HG02763 (cell line): ENCODE results near the gene EPB41L2.

Experiments
- ATAC-seq: cut with Tn5 transposase; IDR thresholded peaks from one replicate; pipeline ENCODE4 v1.9.1; 2021; ENCODE audit warnings: mild to moderate bottlenecking, moderate library complexity; ENCODE audit not compliant: unreplicated experiment

The EPB41L2 gene

DNA sequence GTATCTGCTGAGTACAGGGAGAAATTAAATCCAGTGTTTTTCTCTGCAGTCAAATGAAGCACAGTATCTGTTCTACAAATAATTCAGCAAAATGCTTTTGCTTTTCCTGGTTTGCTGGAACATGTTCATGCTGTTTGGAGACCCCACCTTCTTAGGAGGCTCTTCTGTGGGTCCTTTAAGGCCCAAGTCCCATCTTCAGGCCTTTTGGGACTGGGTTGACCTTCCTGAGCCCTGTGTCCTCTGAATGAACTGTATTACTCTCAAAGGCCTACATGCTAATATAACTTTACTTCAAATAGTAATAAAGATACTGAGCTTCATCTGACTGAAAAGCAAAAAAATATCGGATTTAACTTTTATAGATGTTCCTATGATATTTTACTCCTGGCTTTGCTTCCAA, 216.5 kb downstream of the EPB41L2 start:
- no peak for ATAC-seq

DNA sequence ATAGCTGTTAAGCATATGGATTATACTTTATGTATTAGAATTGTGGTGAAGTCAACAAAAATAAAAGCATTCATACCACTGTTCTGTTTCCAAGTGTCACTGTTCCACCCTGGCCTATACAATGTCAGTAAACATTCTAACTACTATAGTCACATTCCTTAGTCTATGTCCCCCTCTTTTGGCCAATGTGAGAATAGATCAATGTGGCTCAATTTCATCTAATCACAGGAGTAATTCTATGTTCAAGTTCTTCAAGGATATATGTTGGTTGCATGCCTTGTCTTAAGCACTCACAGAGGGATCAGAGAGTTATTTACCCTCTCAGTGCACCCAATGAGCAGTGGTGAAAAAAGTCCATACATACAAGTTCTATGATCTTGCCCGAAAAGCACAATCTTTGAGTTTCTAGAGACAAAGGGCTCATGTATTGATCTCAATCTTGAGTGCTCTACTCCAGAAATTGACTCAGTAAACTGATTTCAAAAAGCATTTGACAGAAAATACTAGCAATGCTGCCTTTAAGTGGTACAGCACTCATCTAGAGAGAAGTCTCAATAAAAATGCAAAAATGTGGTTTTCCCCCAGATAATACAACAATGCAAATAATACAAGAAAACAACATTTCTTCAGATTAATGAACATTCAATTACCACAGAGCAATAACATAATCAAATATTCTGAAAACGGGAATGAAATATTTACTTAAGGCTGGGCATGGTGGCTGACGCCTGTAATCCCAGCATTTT, 219.3 kb downstream of the EPB41L2 start:
- peak; percentile 77 for ATAC-seq

DNA sequence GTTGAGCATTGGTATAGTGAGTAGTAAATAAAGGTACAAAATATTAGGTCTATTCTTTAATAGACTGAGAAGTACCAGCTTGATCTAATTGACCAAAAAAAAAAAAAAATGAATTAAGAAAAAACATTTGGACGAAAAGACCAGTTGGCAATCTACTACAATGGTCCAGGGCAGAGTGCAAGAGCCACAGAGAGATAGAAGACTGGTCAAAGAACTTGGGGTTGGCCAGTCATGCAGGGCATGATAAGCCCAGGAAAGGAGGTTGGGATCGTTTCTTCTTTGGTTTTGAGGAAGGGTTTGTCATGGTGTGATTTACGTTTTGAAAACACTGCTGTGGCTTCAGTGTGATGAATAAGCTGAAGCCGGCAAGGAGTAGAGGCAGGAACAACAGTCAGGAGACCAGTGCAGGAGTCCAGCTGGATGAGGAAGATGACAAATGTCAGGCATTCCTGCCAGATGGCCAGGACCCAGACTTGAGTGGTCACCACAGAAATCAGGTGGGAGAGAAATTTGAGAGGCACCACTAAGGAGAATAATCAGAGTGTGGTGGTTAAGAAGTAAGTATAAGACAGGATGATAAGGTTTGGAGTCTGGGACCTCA, 221.8 kb downstream of the EPB41L2 start:
- ATAC-seq: no peak

DNA sequence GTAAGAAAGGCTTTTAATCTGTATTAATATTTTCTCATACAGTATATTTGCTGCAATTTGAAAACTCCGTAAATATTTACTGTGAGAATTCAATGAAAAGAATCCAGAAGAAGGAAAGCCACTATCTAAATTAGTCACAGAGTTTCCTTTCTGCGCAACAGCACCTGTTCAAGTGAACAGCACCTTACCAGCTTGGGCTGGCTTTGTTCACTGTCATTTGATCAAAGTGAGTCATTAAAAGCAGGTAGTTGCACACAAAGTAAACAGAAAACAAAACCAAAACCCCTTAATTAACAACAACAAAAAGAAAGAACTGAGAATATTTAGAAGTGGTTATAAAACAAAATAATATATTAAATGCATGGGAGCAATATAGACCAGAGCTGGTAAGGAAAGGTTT, 223.0 kb downstream of the EPB41L2 start:
- no peak for ATAC-seq

DNA sequence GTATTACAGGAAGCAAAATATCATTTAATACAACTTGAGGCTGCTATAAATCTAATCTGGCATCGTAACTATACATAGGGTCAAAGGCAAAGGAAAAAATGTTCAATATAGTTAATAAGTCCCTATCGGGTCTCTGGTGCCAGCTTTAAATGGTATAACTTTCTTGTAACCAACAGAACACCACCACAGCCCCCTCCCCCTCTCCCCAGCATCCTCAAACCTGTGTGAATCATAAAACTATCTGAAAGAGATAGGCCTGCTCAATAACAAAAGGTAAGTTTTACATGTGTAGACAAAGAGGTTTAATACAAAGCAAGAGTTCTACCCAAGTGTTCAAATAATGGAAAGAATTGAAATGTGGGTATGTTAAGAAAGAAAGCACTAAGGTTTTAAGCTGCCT, 223.7 kb downstream of the EPB41L2 start:
- no peak for ATAC-seq

DNA sequence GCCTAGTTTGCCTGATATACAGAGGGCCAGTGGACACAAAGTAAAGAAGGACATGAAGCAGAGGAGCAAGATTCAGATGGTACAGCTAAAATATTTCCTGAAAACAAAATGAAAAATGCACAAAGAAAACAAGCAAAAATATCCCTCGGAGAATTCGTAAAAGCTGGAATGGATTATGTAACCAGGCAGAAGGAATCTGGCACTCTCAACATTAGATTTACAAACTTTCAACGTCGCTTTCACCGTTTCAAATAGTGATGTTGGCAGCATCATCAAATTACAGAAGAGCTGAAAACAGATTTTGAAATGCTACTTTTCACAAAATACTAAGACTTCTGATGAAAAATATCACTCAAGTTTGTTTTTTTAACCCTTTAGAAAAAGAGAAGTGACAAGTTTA, 224.1 kb downstream of the EPB41L2 start:
- no peak for ATAC-seq

DNA sequence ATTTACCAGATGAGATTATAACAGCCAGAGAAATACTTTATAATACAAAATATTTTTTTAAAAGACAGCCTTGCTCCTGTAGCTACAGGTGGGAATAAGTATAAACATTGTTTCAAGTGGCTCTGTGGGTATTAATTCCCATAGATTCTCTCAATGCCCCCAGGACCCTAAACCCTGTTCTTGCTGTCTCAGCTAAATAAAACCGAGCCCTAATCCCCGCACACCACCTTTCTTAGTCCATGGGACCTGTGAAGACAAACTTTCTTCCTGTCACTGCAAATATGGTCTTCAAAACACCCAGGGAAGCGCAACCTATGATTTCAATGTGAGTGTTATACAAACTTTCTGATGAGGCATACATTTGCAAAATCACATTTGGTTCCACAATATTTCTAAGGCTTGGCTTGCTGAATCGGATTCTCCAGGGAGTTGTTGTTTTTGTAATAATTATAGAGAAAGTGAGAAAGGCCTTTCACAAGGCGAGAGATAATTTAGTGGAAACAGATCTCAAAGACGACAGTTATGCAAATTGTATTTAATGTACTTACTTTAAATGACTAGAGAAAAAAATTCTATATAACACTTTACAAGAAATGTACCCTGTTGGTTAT, 224.7 kb downstream of the EPB41L2 start:
- ATAC-seq: no peak

DNA sequence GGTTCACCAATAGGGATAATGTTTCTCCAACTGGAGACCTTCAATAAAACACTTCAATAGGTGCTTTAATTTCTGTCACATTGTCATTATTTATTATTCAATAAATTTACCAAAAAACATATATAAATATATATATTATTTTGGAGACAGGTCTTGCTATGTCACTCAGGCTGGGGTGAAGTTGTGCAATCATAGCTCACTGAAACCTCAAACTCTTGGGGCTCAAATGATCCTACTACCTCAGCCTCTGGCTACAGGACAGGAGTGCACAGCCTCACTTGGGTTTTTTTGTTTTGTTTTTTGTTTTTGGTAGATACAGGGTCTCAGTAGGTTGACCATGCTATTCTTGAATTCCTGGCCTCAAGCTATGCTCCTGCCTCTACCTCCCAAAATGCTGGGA, 226.0 kb downstream of the EPB41L2 start:
- no peak for ATAC-seq

DNA sequence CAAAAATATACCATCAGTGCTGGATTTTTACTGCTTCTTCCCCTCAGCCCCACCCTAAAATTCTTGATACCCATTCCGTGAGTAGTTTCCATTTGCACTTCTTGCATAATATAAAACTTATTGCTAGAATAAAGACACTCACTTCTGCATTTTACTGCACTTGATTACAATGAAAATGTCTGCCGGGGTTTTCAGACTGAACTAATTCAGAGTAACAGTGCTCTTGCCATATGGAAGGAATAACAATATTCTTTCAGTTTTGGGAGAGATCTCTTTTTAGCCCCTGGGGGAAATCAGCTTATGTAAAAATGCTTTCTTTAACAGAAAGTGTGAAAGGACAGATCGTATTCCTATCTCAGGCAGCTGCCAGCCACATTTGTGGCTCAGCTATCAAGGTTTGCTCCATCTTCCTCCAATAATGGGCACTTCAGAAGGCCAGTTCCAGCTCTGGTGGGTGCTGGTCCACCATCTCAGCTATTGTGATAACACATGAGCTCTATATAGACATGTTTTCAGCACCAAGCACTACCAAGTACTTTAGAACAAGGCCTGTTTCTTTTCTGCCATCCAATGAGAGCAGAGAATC, 226.9 kb downstream of the EPB41L2 start:
- ATAC-seq: no peak

DNA sequence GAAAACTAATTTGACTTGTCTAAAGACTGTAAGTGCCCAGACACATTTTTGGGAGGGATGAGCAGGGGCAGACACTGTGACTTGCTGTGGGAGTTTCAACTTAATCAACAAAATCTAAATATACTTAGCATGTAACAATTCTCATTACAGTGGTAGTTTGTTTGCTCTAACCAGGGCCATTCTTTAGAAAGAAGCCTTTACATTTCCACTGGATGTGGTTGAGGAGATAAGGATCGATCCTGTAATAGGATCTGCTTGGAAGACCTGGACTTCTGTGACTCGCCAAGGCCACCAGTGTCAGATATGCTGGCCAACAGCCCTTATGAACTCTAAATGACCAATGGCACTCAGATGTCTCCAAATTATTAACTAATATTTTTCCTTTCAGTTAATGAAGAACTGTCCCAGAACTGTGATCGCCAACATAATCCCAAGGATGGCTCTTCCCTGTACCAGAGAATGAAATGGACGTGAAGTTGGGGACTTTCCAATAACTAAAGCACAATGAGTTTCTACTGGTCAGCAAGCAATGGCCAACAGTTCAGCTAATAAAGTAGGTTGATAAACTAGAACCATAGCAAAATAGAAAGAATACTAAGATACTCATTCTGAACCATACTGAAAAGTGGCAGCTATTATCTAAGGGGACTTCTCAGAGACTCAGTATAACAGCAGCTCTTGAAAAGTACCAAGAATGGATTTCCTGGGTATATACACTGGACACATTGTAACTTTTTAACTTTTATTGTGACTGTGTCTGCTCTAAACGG, 228.4 kb downstream of the EPB41L2 start:
- ATAC-seq: no peak

DNA sequence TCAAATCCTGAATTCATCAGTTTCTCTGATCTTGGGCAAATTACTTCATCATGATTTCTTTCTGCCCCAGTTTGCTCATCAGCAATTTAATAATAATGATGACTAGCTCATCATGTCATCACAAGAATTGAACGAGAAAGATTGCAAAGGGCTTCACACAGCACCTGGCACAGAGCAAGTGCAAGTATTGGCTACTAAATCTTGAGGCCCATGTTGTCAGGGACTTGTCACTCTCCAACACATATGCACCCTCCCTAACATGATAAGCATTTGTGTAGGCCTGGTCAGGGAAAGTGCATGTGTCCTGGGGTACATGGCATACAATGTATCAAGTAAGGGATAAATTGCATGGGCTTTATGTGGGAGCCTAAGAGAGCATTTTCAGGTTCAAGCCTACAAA, 229.5 kb downstream of the EPB41L2 start:
- ATAC-seq: no peak

DNA sequence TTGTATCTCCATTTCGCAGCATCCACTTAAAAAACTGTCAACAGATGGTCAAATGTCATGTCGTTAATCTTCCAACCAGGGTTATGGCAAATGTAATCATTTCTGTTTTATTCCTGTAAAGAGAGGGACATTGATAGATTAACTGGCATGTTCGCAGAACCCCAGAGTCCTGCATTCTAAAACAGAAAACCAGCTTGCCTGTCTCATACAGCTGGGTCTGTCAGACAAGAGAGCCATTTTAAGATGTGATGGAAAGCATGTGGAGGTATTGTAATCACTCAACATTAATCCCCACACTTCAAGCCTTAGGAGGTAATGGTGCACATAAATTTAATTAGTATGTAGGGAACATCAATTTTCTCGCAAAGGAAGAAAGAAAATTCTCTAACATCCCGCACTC, 231.4 kb downstream of the EPB41L2 start:
- no peak for ATAC-seq

DNA sequence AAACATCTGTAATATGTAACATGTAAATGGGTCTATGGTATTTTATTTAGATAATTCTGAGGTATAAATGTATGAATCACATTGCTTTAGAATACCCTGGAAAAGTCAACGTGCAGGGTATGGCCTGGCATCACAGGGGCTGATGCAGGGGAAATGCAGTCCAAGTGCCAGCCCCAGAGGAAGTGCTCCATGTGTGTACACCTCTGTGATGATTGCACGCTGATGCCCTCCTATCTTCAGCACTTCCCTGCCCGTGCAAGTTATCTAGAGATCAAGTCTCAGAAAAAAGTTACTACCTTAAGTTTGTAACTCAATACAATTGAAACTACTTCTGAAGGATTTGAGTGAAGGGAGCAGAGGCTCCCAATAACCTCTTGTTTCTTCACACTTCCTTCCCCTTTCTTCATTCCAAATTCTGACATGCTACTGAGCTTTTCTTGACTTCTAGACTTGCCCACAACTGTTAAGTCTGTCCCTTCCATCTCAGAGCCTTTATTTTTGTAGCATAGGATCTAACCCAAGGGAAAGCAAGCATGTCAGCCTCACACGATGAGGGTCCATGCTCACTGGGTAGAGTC, 233.6 kb downstream of the EPB41L2 start:
- ATAC-seq: no peak

DNA sequence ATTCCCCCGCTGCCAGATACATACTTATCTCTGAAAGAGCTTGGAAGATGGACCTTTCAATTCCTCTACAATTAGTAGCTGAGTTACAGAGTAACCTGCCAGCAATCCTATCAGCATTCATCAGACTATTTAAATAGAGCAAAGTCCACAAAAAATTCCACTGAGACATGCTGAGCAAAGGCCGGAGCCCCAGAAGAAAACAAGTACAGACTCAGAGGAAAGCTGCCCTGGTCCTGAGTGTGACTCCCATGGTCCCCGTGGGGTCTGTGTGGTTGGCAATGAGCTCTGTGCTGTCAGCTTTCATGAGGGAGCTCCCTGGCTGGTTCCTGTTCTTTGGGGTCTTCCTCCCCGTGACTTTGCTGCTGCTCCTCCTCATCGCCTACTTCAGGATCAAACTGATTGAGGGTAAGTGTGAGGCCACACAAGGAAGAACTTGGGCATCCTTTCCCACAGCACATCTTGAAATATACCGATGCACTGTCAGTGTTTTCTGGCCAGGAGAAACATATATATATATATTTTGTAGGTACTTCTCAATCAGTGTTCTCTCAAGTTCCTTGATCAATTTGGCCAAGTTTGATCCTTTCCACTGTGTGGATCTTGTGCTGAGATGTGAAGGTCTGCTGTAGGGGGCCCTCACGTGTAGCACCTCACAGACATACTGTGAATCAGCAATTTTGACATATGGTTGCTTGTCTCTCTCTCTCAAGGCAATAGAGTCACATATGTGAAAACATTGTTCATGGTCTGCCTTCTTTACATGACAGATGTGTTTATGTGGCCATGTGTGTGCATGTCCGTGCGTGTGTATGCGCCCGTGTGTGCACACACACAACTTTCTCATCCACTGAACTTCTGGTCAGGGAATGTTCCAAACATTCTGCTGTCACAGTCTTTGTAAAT, 235.5 kb downstream of the EPB41L2 start, which contains the start of gene SMLR1:
SMLR1 (plus strand) TSS at position 160 of the 903 bp plus-strand sequence; CDS start at position 168, 8 bp downstream.
- ATAC-seq: no peak

DNA sequence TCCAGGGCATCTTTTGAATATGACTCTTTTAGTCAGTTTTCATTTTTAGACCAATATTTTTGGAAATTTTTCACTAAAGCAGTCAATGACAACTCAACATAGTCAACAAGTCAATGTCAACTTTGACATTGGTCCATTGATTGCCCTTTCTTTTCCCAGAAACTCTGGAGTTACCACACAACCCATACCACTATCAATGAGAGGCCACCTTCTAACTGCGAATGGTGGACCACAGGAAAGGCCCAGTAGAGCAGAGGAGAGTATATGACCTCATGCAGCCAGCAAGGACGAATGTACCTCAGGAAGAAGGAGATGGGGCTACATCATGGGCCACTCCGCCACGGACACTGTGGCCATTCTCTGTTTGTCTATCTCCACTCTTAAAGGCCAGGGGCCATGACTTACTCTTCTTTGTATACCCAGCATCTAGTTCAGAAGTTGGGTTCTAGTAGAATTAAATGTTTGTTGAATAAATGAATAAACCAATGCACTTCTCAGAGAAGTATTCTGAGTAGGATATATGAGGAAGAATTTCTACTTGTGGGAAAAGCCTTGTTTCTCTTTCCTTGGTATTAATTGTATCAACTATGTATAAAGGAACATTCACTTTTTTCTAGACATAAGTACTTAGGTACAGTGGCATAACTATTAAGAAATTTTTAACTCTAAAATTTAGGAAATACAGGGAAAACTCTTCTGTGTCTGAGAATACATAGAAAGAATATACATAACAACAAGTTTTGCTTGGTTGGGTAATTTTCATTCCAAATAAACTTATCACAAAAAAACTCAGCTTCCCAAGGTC, 236.4 kb downstream of the EPB41L2 start:
- no peak for ATAC-seq

DNA sequence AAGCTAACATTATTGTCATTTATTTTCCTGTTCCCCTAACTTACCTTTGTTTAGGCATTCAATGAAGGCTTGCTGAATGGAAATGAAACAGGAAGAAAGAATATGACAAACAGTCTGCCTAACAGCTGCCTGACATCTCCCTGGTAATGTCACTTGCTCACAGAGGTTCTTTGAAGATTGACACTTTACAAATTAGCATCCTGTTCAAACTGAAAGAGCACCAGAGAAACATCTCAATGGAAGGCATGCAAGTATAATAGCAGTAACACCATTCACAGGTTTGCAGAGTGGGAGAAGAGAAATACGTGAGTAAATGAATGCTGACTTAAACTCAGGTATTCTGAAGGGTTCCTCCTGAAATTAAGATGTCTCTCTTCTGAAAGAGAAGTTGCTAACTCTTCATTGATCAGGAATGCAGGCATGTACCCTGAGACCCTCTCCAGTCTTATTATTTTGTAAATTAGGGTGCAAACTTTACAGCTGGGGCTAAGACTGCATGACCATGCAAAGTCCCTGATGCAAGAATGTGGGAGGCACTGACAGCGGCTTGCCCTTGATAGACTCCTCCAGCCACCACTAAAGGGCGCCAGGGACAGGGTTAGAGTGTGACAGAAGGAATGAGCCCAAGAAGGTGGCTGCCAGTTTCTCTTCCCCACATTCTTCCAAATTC, 237.1 kb downstream of the EPB41L2 start:
- ATAC-seq: no peak

DNA sequence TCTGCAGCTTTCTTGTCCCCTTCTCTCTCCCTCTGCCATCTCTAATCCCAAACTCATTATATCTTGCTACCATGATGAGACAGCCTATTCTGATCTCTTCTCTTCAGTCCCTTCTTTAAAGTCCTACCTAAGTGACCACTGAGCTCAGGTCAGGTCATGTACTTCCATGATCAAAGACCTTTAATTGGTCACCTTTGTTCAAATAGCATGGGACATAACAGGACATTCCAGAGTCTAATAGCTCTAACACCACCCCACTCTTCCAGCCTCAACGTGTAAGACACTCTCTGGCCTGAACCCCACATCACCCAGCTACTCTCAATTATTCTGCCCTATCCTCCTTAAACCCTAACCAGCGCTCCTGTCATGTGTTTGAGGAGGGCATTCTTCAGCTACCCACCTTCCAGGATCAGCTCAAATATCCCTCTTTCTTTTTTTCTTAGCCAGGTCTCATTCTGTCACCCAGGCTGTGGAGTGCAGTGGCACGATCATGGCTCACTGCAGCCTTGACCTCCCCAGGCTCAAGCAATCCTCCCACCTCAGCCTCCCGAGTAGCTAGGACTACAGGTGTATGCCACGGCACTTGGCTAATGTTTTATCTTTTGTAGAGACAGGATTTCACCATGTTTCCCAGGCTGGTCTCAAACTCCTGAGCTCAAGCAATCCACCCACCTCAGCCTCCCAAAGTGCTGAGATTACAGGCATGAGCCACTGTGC, 237.9 kb downstream of the EPB41L2 start:
- no peak for ATAC-seq

DNA sequence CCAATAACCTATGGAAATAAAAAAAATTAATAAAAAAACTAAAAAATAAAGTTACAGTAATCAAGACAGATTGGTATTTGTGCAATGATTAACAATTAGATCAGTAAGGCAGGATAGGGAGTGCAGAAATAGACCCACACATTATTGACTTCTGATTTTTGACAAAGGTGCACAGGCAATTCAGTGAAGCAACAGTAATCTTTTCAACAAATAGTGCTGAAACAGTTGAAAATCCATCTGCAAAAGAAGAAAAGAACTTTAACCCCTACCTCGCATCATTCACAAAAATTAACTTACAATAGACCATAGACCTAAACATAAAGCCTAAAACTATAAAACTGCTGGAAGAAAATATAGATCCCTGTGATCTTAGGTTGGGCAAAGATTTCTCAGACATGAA, 240.3 kb downstream of the EPB41L2 start:
- no peak for ATAC-seq
